Neural cell (in vitro differentiated cells): ENCODE data around the gene AGPAT4.

Experiments used
- CTCF ChIP-seq: fragments of 450-650 bp; IDR thresholded peaks from 2 replicates; pipeline ENCODE4 v1.5.1; 2014; ENCODE audit warnings: antibody characterized with exemption, mild to moderate bottlenecking, moderate library complexity; ENCODE audit not compliant: poor library complexity, severe bottlenecking
- EP300 ChIP-seq: fragments of 450-650 bp; conservative IDR thresholded peaks from 2 replicates; pipeline ENCODE4 v1.6.1; 2014; ENCODE audit warnings: antibody characterized with exemption, mild to moderate bottlenecking, moderate library complexity; ENCODE audit not compliant: poor library complexity, severe bottlenecking
- SMC3 ChIP-seq: fragments of 450-650 bp; conservative IDR thresholded peaks from 2 replicates; pipeline ENCODE4 v1.6.1; 2014; ENCODE audit warnings: antibody characterized with exemption, mild to moderate bottlenecking, moderate library complexity; ENCODE audit not compliant: poor library complexity
- TAF1 ChIP-seq: IDR thresholded peaks from 2 replicates; pipeline ENCODE4 v1.6.1; 2012; ENCODE audit warnings: low read depth

DNA sequence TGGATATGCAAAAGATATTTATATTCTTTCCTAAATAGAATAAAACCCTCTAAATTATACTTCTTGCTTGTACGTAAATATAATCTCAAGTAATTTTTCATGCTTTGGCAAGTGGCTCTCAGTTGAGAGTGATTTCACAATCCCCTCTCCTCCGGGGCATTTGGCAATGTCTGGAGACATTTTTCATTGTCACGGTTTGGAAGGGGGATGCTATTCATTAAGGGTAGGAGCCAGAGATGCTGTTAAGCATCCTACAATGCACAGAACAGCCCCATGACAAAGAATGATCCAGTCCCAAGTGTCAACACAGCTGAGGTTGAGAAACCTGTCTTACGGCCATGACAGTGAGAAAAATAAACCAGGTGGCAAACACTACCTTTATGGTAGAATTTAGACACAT, 75.7 kb downstream of the AGPAT4 start:
- TF ChIP-seq SMC3 (no peak), TAF1 (no peak), EP300 (no peak), CTCF (no peak)
